Endothelial cell of umbilical vein (primary cell): ENCODE results near the gene MALT1. TPM values are rescaled to one million over a fixed set of nuclear protein-coding genes. Genes with fewer than 3 reads are reported as not detected.

Experiments
- BruUV-seq: library from RNA; stranded (reverse); fragments of 400-500 nt; replicated peaks from 2 replicates; lab custom pipeline; 2021; lab: Mats Ljungman, UMichigan
- CTCF ChIA-PET: fragments of 300-600, 350-600 bp; sonication (Branson Sonifier 250); formaldehyde crosslinking; loops from one replicate; lab custom pipeline; 2021; ENCODE audit warnings: antibody characterized with exemption, inconsistent platforms; lab: Charles Lee
- POLR2A ChIA-PET: fragments of 300-600, 350-600 bp; sonication (Branson Sonifier 250); formaldehyde crosslinking; loops from one replicate; lab custom pipeline; 2021; ENCODE audit warnings: antibody characterized with exemption, inconsistent platforms; lab: Charles Lee
- DNase-seq: peaks from one replicate; pipeline ENCODE4 v3.0.0-alpha.2; 2011; ENCODE audit warnings: low read depth, low spot score
- FAIRE-seq: peaks from 2 replicates; lab custom pipeline; 2011; peaks lifted over from hg19 to GRCh38; lab: Jason Lieb, UNC
- H2AFZ ChIP-seq: 2 replicates; pipeline ENCODE4 v1.6.0; 2012; ENCODE audit warnings: low read depth, low read length, control low read depth, inconsistent platforms
- H3K27ac ChIP-seq: 2 replicates; pipeline ENCODE4 v1.5.1; 2011; ENCODE audit warnings: low read depth, mild to moderate bottlenecking, control low read depth, low read length, moderate library complexity; ENCODE audit not compliant: insufficient read depth
- H3K27me3 ChIP-seq, 2 experiments: 2 replicates each; pipeline versions ENCODE4 v1.6.0 to v1.6.1; 2011; ENCODE audit warnings: low read length in 2 of 2, mixed read lengths in 1 of 2; ENCODE audit not compliant: control insufficient read depth in 2 of 2, insufficient read depth in 2 of 2
- H3K36me3 ChIP-seq, 2 experiments: 2 replicates in 1 of 2; 3 replicates in 1 of 2; pipeline ENCODE4 v1.5.1; 2011; ENCODE audit warnings: low read length in 2 of 2, mild to moderate bottlenecking in 1 of 2, moderate library complexity in 1 of 2; ENCODE audit not compliant: control insufficient read depth in 2 of 2, insufficient read depth in 2 of 2; ENCODE audit errors: extremely low read depth in 1 of 2
- H3K4me1 ChIP-seq: 3 replicates; pipeline ENCODE4 v1.5.1; 2011; ENCODE audit warnings: mild to moderate bottlenecking, low read length; ENCODE audit not compliant: control insufficient read depth, insufficient read depth; ENCODE audit errors: extremely low read depth
- H3K4me2 ChIP-seq: 2 replicates; pipeline ENCODE4 v1.6.1; 2011; ENCODE audit warnings: low read length, control low read depth, mixed read lengths; ENCODE audit not compliant: insufficient read depth
- H3K4me3 ChIP-seq, 3 experiments: fragments of 200-600 bp in 1 of 3; sonication (generic), shearing (Covaris generic) in 1 of 3; replicated peaks in 1 of 3; 2 replicates each; pipeline ENCODE4 v1.5.1; 2011 to 2016; ENCODE audit warnings: control low read depth in 3 of 3, low read length in 3 of 3, mild to moderate bottlenecking in 2 of 3, inconsistent platforms in 1 of 3, low read depth in 1 of 3, moderate library complexity in 1 of 3; ENCODE audit not compliant: insufficient read depth in 1 of 3
- H3K79me2 ChIP-seq: 2 replicates; pipeline ENCODE4 v1.6.0; 2012; ENCODE audit warnings: low read length, inconsistent platforms; ENCODE audit not compliant: control insufficient read depth, insufficient read depth
- H3K9ac ChIP-seq: replicated peaks from 2 replicates; pipeline ENCODE3; 2011; ENCODE audit warnings: low read length, control low read depth; ENCODE audit not compliant: insufficient read depth; ENCODE audit errors: extremely low read depth
- H3K9me1 ChIP-seq: replicated peaks from 3 replicates; pipeline ENCODE4 v1.6.0; 2011; ENCODE audit warnings: mild to moderate bottlenecking, low read length; ENCODE audit not compliant: control insufficient read depth, insufficient read depth; ENCODE audit errors: extremely low read depth
- H3K9me3 ChIP-seq: replicated peaks from 2 replicates; pipeline ENCODE4 v1.5.1; 2012; ENCODE audit warnings: low read length, inconsistent platforms; ENCODE audit not compliant: control insufficient read depth, insufficient read depth
- H4K20me1 ChIP-seq: replicated peaks from 2 replicates; pipeline ENCODE3; 2011; ENCODE audit warnings: mild to moderate bottlenecking, low read length; ENCODE audit not compliant: control insufficient read depth, insufficient read depth; ENCODE audit errors: extremely low read depth
- CTCF ChIP-seq, 2 donors: IDR thresholded peaks; 1 replicate in 1 of 2; 2 replicates in 1 of 2; pipeline ENCODE4 v1.5.1; 2011; ENCODE audit warnings: low read length in 2 of 2, mild to moderate bottlenecking in 2 of 2, moderate library complexity in 2 of 2, control low read depth in 1 of 2, inconsistent platforms in 1 of 2, low read depth in 1 of 2; ENCODE audit not compliant: insufficient read depth in 1 of 2; ENCODE audit errors: extremely low read depth in 1 of 2
- EZH2 ChIP-seq: IDR thresholded peaks from 2 replicates; pipeline ENCODE4 v1.6.1; 2012; ENCODE audit warnings: borderline replicate concordance, low read depth, mild to moderate bottlenecking, moderate library complexity, low read length, inconsistent platforms; ENCODE audit not compliant: severe bottlenecking
- FOS ChIP-seq: IDR thresholded peaks from 2 replicates; pipeline ENCODE4 v1.6.1; 2011; ENCODE audit warnings: mild to moderate bottlenecking, low read length, moderate library complexity, borderline replicate concordance; ENCODE audit not compliant: insufficient read depth
- GATA2 ChIP-seq: IDR thresholded peaks from 2 replicates; pipeline ENCODE4 v1.7.0; 2011; ENCODE audit warnings: low read depth, mild to moderate bottlenecking, moderate library complexity, mixed read lengths, low read length; ENCODE audit not compliant: insufficient read length, insufficient read depth
- JUN ChIP-seq: IDR thresholded peaks from 2 replicates; pipeline ENCODE4 v1.6.1; 2011; ENCODE audit warnings: borderline replicate concordance, low read depth; ENCODE audit not compliant: insufficient read length, insufficient read depth
- MYC ChIP-seq: IDR thresholded peaks from one replicate; pipeline ENCODE4 v1.6.1; 2011; ENCODE audit warnings: mild to moderate bottlenecking, low read depth, low read length
- POLR2A ChIP-seq: IDR thresholded peaks from 2 replicates; pipeline ENCODE4 v1.6.1; 2012; ENCODE audit warnings: low read depth, mild to moderate bottlenecking, control low read depth, low read length
- POLR2AphosphoS5 ChIP-seq: IDR thresholded peaks from 2 replicates; pipeline ENCODE4 v1.6.1; 2012; ENCODE audit warnings: low read depth, mild to moderate bottlenecking, control low read depth, low read length, moderate library complexity; ENCODE audit not compliant: insufficient read depth
- dilution Hi-C: fragments of 300-500 bp; cut with MboI; formaldehyde crosslinking; loops from one replicate; pipeline ENCODE4 v1.15.0; 2019; ENCODE audit warnings: low sequenced_read_pairs; ENCODE audit not compliant: extremely low pct_ligation_motif_present
- intact Hi-C: fragments of 100-400 bp; cut with micrococcal nuclease; formaldehyde crosslinking; loops from one replicate; pipeline ENCODE4 v1.10.0; 2022
- polyA plus RNA-seq, 4 experiments: library from polyadenylated mRNA; depleted of rRNA in 3 of 4; stranded (reverse) in 3 of 4; unstranded in 1 of 4; fragments of >200 nt; gene quantifications; 2 replicates each; pipeline versions ENCODE4 v1.2.1 to v1.2.3, GENCODE V29; 2011 to 2012; ENCODE audit warnings: missing spikeins in 1 of 4
- total RNA-seq: library from RNA; stranded (reverse); gene quantifications from 2 replicates; pipeline ENCODE4 v1.2.3, GENCODE V29; 2021
- TF ChIP-seq, protein P1 (sequence below): IDR thresholded peaks from 2 replicates; pipeline ENCODE4 v1.6.1; 2011; ENCODE audit not compliant: insufficient read depth, insufficient read length

The MALT1 gene
- total and polyA plus RNA-seq, 2 donors (not counting 3 experiments of a cell fraction or from before 2014, with no cell fraction given): 2.8 to 5.1 TPM

DNA sequence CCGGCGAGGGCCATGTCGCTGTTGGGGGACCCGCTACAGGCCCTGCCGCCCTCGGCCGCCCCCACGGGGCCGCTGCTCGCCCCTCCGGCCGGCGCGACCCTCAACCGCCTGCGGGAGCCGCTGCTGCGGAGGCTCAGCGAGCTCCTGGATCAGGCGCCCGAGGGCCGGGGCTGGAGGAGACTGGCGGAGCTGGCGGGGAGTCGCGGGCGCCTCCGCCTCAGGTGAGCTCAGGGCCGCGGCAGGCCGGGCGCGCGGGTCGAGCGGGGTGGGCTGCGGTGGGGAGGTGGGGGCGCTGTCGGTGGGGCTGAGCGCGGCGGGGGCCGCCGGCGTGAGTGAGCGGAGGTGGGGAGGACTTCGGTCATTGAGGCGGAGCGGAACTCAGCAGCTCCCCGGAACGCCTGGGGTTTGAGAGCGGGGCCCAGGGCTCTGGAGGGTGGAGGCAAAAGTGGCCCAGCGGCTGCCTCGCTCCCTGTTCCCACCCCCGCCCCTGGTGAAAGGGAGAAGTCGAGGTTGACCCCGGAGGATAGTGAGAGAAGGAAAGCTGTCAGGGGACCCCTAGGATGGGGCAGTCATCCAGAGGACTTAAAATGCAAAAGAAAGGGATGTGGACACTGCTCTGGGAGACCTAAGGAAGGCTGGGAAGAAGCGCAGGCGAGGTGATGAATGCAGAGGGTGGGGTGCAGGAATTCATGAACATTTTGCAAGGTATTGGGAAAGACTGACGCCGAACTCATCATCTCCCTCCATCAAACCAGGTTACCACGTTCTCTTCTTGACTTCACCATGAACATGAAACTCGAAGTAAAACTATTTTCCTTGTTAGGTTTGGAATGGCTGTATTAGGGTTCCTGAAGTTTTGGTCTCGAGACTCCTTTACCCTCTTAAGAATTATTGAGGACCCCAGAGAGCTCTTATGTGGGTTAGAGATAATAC lies 633 bp downstream of the MALT1 start:
- DNase-seq: peak; percentile 21
- ChIA-PET CTCF (interaction anchor here (0.8 to 3.6 kb wide), 7 partner anchors 9 to 142 kb away, joined by 3 to 16 read pairs (median 5); no protein-coding TSS in a partner anchor), POLR2A (interaction anchor here (0.6 to 0.7 kb wide), 2 partner anchors 30 to 1799 kb away, joined by 4 read pairs; no protein-coding TSS in a partner anchor)
- Histone ChIP-seq H3K36me3 (no peaks in the 10 kb centered on the region), H3K4me1 (peaks cover 25% of the 10 kb centered on the region), H3K79me2 (no peaks in the 10 kb centered on the region), H3K9ac (peak overlapping the region; percentile 76), H3K4me3 (peak overlapping the region; percentile 60 to 72 (median 64)), H3K9me3 (no peaks in the 10 kb centered on the region), H3K4me2 (peak overlapping the region; percentile 35), H3K9me1 (no peaks in the 10 kb centered on the region), H4K20me1 (no peaks in the 10 kb centered on the region), H2AFZ (peak overlapping the region; percentile 94), H3K27ac (peak overlapping the region; percentile 36), H3K27me3 (peaks cover 5% of the 10 kb centered on the region in 2 experiments)
- TF ChIP-seq MYC (no peak), JUN (no peak), FOS (no peak), GATA2 (no peak), CTCF (IDR thresholded peaks at IDR 0.05; ENCODE audit: extremely low read depth in 1 of 2, insufficient read depth in 1 of 2, low read depth in 1 of 2, low read length in 2 of 2) (no peak), POLR2A (no peak), POLR2AphosphoS5 (no peak), EZH2 (no peak)
- TF ChIP-seq, protein P1, sequence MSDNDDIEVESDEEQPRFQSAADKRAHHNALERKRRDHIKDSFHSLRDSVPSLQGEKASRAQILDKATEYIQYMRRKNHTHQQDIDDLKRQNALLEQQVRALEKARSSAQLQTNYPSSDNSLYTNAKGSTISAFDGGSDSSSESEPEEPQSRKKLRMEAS: no peak
- dilution Hi-C loops: no loop called here
- no TSS peak for BruUV-seq
- intact Hi-C loops: loop anchor here (1.0 to 5.0 kb wide), 5 partner anchors 10 to 630 kb away; partner anchors contain the start of gene NEDD4L
- FAIRE-seq: no peak
